ENCODE results near the gene MGRN1. TPM values are rescaled to one million over a fixed set of nuclear protein-coding genes. Genes with fewer than 3 reads are reported as not detected.
"Not testable (repeated sequence)": the region's sequence is repeated elsewhere in the genome, so short reads cannot be mapped to it uniquely, and the experiment has no call there.

MGRN1 gene
- total RNA-seq, 1 donor from 2014 or later: 21.6 TPM

- DNase-seq: no peak
Measured at GRCh38 chr16:4624827-4625559, 367 bp downstream of the MGRN1 start.

GRCh38 chr16:4625560-4626159 is 1.0 kb downstream of the MGRN1 start:
- no peak for DNase-seq

GRCh38 chr16:4626396-4626795 is 1.8 kb downstream of the MGRN1 start:
- DNase-seq: no peak

GRCh38 chr16:4628283-4628682 is 3.7 kb downstream of the MGRN1 start:
- DNase-seq: no peak

- DNase-seq: no peak
Measured at GRCh38 chr16:4631444-4631843, 6.8 kb downstream of the MGRN1 start.

- no peak for DNase-seq
Measured at GRCh38 chr16:4633910-4634635, 9.4 kb downstream of the MGRN1 start.

- DNase-seq: no peak
Measured at GRCh38 chr16:4634768-4635167, 10.1 kb downstream of the MGRN1 start.

- no peak for DNase-seq
Measured at GRCh38 chr16:4636196-4636595, 11.6 kb downstream of the MGRN1 start.

GRCh38 chr16:4637501-4638166 is 13.0 kb downstream of the MGRN1 start:
- DNase-seq: no peak

- no peak for DNase-seq
Measured at GRCh38 chr16:4639899-4640509, 15.4 kb downstream of the MGRN1 start.

- no peak for DNase-seq
Measured at GRCh38 chr16:4640572-4641305, 16.1 kb downstream of the MGRN1 start.

GRCh38 chr16:4641306-4641687 is 16.7 kb downstream of the MGRN1 start:
- DNase-seq: no peak

- no peak for DNase-seq
Measured at GRCh38 chr16:4641895-4642294, 17.3 kb downstream of the MGRN1 start.

GRCh38 chr16:4646773-4647643 is 22.4 kb downstream of the MGRN1 start:
- DNase-seq: no peak

- no peak for DNase-seq
Measured at GRCh38 chr16:4647644-4647980, 23.0 kb downstream of the MGRN1 start.

- no peak for DNase-seq
Measured at GRCh38 chr16:4648917-4649316, 24.3 kb downstream of the MGRN1 start.

- DNase-seq: no peak
Measured at GRCh38 chr16:4649744-4650442, 25.3 kb downstream of the MGRN1 start.

GRCh38 chr16:4650443-4651074 is 25.9 kb downstream of the MGRN1 start:
- not testable (repeated sequence) for DNase-seq

- no peak for DNase-seq
Measured at GRCh38 chr16:4651827-4652226, 27.2 kb downstream of the MGRN1 start.

- no peak for DNase-seq
Measured at GRCh38 chr16:4652561-4652960, 27.9 kb downstream of the MGRN1 start.
